Measurements from ENCODE around the gene SLC18A3.

- TF ChIP-seq CTCF (IDR thresholded peaks at IDR 0.05; ENCODE audit: low read depth, low read length, poor library complexity, severe bottlenecking) (no peak), EZH2phosphoT487 (IDR thresholded peaks at IDR 0.05; ENCODE audit: borderline replicate concordance, low read length) (no peak)
These were observed 40.6 kb downstream of the SLC18A3 start for GRCh38 chr10:49650724-49651034.

All from DOHH2 (cell line).